22Rv1 (cell line): ENCODE results near the gene ZNF583.
A peak's percentile ranks its signal among the peaks of the same experiment; 100 is the strongest.

Source experiments
- H3K27ac ChIP-seq: fragments of 450-650 bp; 2 replicates; pipeline ENCODE4 v1.5.1; 2017
- ZFX ChIP-seq: fragments of 450-650 bp; IDR thresholded peaks from 2 replicates; pipeline ENCODE4 v1.6.1; 2017; ENCODE audit warnings: antibody characterized with exemption, borderline replicate concordance
- TF ChIP-seq, protein P1 (sequence below): fragments of 450-650 bp; IDR thresholded peaks from 2 replicates; pipeline ENCODE4 v1.5.1; 2017; ENCODE audit warnings: mild to moderate bottlenecking

The ZNF583 gene

DNA sequence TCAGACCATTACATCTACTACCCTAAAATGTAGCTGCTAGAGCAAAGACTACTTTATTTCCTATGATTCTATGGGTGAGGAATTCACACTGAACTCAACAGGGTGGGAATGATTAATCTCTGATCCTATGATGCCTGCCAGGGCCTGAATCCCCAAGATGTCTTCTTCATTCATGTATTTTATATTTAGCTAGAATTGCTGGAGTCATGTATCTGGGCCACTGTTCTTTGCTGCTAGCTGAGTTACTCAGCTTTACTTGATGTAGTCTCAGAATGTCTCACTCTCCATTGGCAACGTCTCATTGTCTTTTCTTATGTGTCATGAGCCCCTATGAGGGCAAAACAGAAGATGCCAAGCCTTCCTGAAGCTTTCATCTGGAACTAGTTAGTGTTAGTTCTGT lies 31.9 kb upstream of the ZNF583 start:
- no peak for TF ChIP-seq ZFX
- TF ChIP-seq, protein P1, sequence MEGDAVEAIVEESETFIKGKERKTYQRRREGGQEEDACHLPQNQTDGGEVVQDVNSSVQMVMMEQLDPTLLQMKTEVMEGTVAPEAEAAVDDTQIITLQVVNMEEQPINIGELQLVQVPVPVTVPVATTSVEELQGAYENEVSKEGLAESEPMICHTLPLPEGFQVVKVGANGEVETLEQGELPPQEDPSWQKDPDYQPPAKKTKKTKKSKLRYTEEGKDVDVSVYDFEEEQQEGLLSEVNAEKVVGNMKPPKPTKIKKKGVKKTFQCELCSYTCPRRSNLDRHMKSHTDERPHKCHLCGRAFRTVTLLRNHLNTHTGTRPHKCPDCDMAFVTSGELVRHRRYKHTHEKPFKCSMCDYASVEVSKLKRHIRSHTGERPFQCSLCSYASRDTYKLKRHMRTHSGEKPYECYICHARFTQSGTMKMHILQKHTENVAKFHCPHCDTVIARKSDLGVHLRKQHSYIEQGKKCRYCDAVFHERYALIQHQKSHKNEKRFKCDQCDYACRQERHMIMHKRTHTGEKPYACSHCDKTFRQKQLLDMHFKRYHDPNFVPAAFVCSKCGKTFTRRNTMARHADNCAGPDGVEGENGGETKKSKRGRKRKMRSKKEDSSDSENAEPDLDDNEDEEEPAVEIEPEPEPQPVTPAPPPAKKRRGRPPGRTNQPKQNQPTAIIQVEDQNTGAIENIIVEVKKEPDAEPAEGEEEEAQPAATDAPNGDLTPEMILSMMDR = no peak
- H3K27ac ChIP-seq = no peak overlapping the region

DNA sequence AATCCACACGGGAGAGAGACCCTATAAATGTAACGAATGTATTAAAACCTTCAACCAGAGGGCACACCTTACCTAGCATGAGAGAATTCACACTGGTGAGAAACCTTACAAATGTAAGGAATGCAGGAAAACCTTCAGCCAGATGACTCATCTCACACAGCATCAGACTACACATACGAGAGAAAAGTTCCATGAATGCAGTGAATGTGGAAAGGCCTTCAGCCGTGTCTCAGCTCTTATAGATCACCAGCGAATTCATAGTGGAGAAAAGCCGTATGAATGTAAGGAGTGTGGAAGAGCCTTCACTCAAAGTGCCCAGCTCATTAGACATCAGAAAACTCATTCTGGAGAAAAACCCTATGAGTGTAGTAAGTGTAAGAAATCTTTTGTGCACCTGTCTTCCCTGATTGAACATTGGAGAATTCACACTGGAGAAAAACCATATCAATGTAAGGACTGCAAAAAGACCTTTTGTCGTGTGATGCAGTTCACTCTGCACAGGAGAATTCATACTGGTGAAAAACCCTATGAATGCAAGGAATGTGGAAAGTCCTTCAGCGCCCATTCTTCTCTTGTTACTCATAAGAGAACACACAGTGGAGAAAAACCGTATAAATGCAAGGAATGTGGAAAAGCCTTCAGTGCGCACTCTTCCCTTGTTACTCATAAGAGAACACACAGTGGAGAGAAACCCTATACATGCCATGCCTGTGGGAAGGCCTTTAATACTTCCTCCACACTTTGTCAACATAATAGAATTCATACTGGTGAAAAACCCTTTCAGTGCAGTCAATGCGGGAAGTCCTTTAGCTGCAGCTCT lies 26.8 kb upstream of the ZNF583 start:
- TF ChIP-seq ZFX = no peak
- TF ChIP-seq, protein P1 = no peak
- H3K27ac ChIP-seq = no peak overlapping the region

DNA sequence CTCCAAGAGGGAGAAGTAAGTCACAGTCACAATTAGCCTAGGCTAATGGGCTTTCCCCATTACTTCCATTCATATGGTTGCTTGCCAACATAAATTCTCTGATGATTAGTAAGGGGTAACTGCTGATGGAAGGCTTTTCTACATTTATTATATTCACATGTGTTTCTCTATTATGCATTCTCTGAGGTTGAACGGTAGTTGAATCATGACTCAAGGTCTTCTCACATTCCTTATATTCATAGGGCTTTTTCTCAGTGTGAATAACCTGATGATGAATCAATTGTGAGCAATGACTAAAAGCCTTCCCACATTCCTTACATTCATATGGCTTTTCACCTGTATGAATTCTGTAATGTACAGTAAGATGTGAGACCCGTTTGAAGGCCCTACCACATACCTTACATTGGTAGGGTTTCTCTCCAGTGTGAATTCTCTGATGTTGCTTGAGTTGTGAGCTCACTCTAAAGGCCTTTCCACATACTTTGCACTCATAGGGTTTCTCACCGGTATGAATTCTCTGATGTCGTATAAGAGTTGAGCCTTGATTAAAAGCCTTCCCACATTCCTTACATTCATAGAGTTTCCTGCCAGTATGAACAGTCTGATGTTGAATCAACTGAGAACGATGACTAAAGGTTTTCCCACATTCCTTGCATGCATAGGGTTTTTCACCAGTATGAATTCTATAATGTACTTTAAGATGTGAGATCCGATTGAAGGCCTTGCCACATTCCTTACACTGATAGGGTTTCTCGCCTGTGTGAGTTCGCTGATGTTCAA lies 20.1 kb upstream of the ZNF583 start:
- H3K27ac ChIP-seq = no peak overlapping the region
- TF ChIP-seq, protein P1 = no peak
- TF ChIP-seq ZFX = no peak

DNA sequence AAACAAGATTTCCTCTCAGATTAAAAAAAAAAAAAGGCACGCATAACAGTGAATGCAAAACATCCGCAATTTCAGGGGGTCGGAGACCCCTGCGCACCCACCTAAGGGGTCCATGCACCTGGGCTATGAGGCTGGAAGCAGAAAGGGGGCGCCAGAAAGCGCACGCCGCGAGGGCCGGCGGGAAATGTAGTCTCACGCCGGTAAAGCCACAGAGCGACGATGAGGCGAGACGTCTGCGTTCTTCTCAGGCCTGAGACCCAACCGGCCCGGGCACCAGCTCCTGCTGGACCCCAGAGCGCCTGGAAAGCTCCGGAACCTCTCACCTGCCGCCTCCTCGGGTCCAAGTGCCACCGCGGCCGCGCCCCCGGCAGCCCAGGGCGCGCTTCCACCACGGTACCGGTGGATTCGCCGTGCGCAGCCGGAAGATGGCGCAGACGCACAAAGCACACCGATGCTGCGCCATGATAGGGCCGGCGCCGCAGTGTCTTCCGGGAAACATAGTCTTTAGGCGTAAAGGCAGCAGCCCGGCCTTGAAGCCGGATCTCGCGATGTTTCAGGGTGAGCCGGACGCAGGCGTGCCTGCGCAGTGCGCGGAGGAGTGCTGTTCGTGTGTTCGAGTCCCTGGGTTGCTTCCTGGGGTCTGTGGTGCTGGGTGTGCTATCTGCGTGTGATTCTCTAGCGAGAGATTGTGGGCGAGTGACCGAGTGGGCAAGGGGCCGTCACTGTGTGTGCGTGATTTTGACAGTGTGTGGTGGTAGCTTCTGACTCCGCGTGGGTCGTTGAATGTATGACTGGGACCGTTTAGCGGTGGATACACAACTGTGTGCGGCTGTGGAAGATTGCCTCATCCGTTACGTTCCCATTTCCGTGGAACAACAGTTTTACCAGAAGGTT lies 10.8 kb upstream of the ZNF583 start, which contains the start of gene ZNF582:
TSS of gene ZNF582 (minus strand) at position 416 of the 894 bp plus-strand sequence. CDS start 1,782 bp downstream, outside the sequence.
- TF ChIP-seq ZFX = no peak
- TF ChIP-seq, protein P1 = peak; percentile 95
- H3K27ac ChIP-seq = peak within 1 kb of the TSS; percentile 74

DNA sequence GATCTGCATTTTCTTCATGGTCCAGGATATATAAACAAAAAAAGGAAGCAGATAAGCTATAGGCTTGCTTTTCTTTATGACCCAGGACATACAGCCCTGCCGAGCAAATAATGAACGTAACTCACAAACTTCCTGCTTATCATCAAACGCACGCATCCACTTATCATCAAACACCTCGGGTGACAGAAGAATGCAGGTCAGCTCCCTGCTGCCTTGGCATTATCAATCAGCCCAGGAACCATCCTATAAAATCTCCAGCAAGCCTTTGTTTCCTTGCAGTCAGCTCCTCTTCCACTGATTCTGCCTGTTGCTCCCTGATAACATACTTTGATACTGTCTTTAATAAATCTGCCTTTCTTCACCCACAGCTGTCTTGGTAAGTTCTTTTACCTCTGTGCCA lies 5.3 kb upstream of the ZNF583 start:
- TF ChIP-seq ZFX = no peak
- TF ChIP-seq, protein P1 = no peak
- H3K27ac ChIP-seq = no peak overlapping the region

DNA sequence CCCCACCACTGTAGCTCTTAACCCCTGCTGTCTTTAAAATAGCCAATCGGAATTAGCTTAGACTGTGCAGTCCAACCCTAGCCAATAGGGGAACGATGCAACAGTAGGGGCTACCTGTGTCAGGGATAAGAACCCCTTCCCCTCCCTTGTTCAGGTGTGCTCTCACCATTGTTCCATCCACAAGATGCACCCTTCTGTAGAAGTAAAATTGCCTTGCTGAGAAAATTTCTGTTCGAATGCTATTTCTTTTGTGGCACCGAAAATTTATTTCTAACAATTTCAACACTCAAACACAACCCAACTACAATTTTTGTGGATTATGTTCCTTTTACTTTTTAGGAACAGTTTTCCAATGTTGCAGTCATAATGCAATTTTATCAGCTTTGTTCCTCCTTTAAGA lies 3.6 kb upstream of the ZNF583 start:
- no peak for TF ChIP-seq ZFX
- TF ChIP-seq, protein P1 = no peak

More for the DNA sequence above, 3.6 kb upstream of the ZNF583 start:
- no peak overlapping the region for H3K27ac ChIP-seq
